ENCODE results near the gene ELOB.

GRCh38 chr16:2821487-2822157 lies 44.5 kb upstream of the ELOB start:
- no peak for TF ChIP-seq CTCF (IDR thresholded peaks at IDR 0.05)
- no peak for TF ChIP-seq ZFX (IDR thresholded peaks at IDR 0.05; ENCODE audit: borderline replicate concordance)

All from 22Rv1 (cell line).